Gastrocnemius medialis (tissue), 4 donors: ENCODE data around the gene PTPRR.

Experiments
- POLR2A ChIP-seq, 2 donors: fragments of 450-650 bp; IDR thresholded peaks; one replicate each; pipeline ENCODE4 v1.6.1; 2017; ENCODE audit warnings: antibody characterized with exemption in 2 of 2, mild to moderate bottlenecking in 2 of 2, moderate library complexity in 2 of 2
- TF ChIP-seq, protein P1 (sequence below), 5 experiments: fragments of 450-650 bp in 3 of 5; fragments of 200-600 bp in 2 of 5; sonication (generic) in 2 of 5; IDR thresholded peaks in 4 of 5; conservative IDR thresholded peaks in 1 of 5; 1 replicate in 4 of 5; 2 replicates in 1 of 5; pipeline ENCODE4 v1.5.1; 2016 to 2019; ENCODE audit warnings: antibody characterized with exemption in 5 of 5, mild to moderate bottlenecking in 3 of 5, moderate library complexity in 3 of 5

- TF ChIP-seq, protein P1, sequence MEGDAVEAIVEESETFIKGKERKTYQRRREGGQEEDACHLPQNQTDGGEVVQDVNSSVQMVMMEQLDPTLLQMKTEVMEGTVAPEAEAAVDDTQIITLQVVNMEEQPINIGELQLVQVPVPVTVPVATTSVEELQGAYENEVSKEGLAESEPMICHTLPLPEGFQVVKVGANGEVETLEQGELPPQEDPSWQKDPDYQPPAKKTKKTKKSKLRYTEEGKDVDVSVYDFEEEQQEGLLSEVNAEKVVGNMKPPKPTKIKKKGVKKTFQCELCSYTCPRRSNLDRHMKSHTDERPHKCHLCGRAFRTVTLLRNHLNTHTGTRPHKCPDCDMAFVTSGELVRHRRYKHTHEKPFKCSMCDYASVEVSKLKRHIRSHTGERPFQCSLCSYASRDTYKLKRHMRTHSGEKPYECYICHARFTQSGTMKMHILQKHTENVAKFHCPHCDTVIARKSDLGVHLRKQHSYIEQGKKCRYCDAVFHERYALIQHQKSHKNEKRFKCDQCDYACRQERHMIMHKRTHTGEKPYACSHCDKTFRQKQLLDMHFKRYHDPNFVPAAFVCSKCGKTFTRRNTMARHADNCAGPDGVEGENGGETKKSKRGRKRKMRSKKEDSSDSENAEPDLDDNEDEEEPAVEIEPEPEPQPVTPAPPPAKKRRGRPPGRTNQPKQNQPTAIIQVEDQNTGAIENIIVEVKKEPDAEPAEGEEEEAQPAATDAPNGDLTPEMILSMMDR (IDR thresholded peaks at IDR 0.05 in 4 of 5, conservative IDR thresholded peaks at IDR 0.05 in 1 of 5): no peak
- no peak for TF ChIP-seq POLR2A (IDR thresholded peaks at IDR 0.05)
Observed at GRCh38 chr12:70711831-70712230, 208.7 kb downstream of the PTPRR start.
